Suprapubic skin (tissue), 4 donors: ENCODE results near the gene IFFO2. TPM values are rescaled to one million over a fixed set of nuclear protein-coding genes. Genes with fewer than 3 reads are reported as not detected.

Source experiments
- DNase-seq, 2 donors: peaks; one replicate each; pipeline ENCODE4 v3.0.0-alpha.2; 2019; ENCODE audit warnings: low spot score in 2 of 2
- H3K27ac ChIP-seq: fragments of 200-600 bp; sonication (generic); one replicate; pipeline ENCODE4 v1.5.1; 2019
- H3K27me3 ChIP-seq: fragments of 200-600 bp; sonication (generic); one replicate; pipeline ENCODE4 v1.5.1; 2019
- H3K36me3 ChIP-seq: fragments of 200-600 bp; sonication (generic); one replicate; pipeline ENCODE4 v1.5.1; 2019
- H3K4me1 ChIP-seq: fragments of 200-600 bp; sonication (generic); one replicate; pipeline ENCODE4 v1.5.1; 2019
- H3K4me3 ChIP-seq: fragments of 200-600 bp; sonication (generic); one replicate; pipeline ENCODE4 v1.5.1; 2019; ENCODE audit warnings: mild to moderate bottlenecking
- H3K9me3 ChIP-seq: fragments of 200-600 bp; sonication (generic); one replicate; pipeline ENCODE4 v1.5.1; 2019
- EP300 ChIP-seq: sonication (generic); formaldehyde crosslinking; IDR thresholded peaks from one replicate; pipeline ENCODE4 v1.6.1; 2017; ENCODE audit warnings: antibody characterized with exemption
- POLR2A ChIP-seq, 2 donors: fragments of 450-650 bp; IDR thresholded peaks; one replicate each; pipeline ENCODE4 v1.6.1; 2017; ENCODE audit warnings: antibody characterized with exemption in 2 of 2, mild to moderate bottlenecking in 2 of 2, moderate library complexity in 2 of 2
- POLR2AphosphoS5 ChIP-seq, 3 donors: sonication (generic); formaldehyde crosslinking; IDR thresholded peaks; one replicate each; pipeline ENCODE4 v1.6.1; 2017; ENCODE audit warnings: antibody characterized with exemption in 3 of 3
- WGBS: methylation state at CpG from one replicate; pipeline ENCODE4 v1.1.5; 2018; 5-methylcytosine and 5-hydroxymethylcytosine counted together
- total RNA-seq, 4 donors: library from RNA; depleted of rRNA; stranded (reverse); fragments of >200 nt; gene quantifications; one replicate each; pipeline ENCODE4 v1.1.0, GENCODE V29; 2016
- TF ChIP-seq, protein P1 (sequence below), 2 donors: fragments of 200-600 bp in 1 of 2; fragments of 450-650 bp in 1 of 2; sonication (generic) in 1 of 2; IDR thresholded peaks; one replicate each; pipeline ENCODE4 v1.5.1; 2016 to 2019; ENCODE audit warnings: antibody characterized with exemption in 2 of 2, mild to moderate bottlenecking in 1 of 2, moderate library complexity in 1 of 2

IFFO2 gene
- total RNA-seq, 4 donors from 2014 or later = 327 to 569 (median 449) TPM

GRCh38 chr1:18919197-18919905 is 37.1 kb downstream of the IFFO2 start:
- no peak for DNase-seq
- H3K4me3 ChIP-seq = no peak overlapping the region
- H3K27ac ChIP-seq = no peak overlapping the region
- TF ChIP-seq, protein P1, sequence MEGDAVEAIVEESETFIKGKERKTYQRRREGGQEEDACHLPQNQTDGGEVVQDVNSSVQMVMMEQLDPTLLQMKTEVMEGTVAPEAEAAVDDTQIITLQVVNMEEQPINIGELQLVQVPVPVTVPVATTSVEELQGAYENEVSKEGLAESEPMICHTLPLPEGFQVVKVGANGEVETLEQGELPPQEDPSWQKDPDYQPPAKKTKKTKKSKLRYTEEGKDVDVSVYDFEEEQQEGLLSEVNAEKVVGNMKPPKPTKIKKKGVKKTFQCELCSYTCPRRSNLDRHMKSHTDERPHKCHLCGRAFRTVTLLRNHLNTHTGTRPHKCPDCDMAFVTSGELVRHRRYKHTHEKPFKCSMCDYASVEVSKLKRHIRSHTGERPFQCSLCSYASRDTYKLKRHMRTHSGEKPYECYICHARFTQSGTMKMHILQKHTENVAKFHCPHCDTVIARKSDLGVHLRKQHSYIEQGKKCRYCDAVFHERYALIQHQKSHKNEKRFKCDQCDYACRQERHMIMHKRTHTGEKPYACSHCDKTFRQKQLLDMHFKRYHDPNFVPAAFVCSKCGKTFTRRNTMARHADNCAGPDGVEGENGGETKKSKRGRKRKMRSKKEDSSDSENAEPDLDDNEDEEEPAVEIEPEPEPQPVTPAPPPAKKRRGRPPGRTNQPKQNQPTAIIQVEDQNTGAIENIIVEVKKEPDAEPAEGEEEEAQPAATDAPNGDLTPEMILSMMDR (IDR thresholded peaks at IDR 0.05) = no peak
- TF ChIP-seq POLR2AphosphoS5 (IDR thresholded peaks at IDR 0.05) = no peak
- TF ChIP-seq POLR2A (IDR thresholded peaks at IDR 0.05) = no peak
- TF ChIP-seq EP300 = no peak
- peaks cover 60% of the 10 kb centered on the region for H3K36me3 ChIP-seq
- H3K4me1 ChIP-seq = peaks cover 42% of the 10 kb centered on the region
- WGBS = 80% methylated on average over 28 of the region's 31 CpGs
- H3K9me3 ChIP-seq = no peaks in the 10 kb centered on the region
- H3K27me3 ChIP-seq = no peaks in the 10 kb centered on the region

DNA sequence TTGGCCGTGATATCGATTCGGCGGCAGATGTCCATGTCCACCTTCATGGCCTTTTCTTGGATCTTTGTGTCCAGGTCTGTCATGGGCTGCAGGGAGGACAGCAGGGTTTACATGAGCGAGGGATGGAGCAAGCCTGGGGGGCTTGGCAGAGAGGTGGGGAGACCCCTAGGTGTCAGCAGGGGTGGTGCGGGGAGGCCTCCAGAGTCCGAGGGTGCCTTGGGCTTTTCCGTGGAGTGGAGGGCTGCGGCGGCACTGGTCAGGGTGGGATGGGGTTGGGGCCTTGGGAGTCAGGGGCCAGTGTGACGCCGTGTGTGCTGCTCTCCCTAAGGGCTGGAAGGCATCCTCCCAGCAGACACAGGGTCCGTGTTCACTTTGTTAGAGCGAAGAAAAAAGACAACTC is 38.1 kb downstream of the IFFO2 start:
- Histone ChIP-seq H3K27ac (no peak overlapping the region), H3K27me3 (no peaks in the 10 kb centered on the region), H3K9me3 (no peaks in the 10 kb centered on the region), H3K4me3 (no peak overlapping the region), H3K4me1 (peaks cover 37% of the 10 kb centered on the region), H3K36me3 (peaks cover 67% of the 10 kb centered on the region)
- 93% methylated on average over 9 of the region's 14 CpGs for WGBS
- TF ChIP-seq, protein P1 (IDR thresholded peaks at IDR 0.05) = no peak
- TF ChIP-seq EP300 = no peak
- TF ChIP-seq POLR2AphosphoS5 (IDR thresholded peaks at IDR 0.05) = no peak
- TF ChIP-seq POLR2A (IDR thresholded peaks at IDR 0.05) = no peak
- DNase-seq = no peak

DNA sequence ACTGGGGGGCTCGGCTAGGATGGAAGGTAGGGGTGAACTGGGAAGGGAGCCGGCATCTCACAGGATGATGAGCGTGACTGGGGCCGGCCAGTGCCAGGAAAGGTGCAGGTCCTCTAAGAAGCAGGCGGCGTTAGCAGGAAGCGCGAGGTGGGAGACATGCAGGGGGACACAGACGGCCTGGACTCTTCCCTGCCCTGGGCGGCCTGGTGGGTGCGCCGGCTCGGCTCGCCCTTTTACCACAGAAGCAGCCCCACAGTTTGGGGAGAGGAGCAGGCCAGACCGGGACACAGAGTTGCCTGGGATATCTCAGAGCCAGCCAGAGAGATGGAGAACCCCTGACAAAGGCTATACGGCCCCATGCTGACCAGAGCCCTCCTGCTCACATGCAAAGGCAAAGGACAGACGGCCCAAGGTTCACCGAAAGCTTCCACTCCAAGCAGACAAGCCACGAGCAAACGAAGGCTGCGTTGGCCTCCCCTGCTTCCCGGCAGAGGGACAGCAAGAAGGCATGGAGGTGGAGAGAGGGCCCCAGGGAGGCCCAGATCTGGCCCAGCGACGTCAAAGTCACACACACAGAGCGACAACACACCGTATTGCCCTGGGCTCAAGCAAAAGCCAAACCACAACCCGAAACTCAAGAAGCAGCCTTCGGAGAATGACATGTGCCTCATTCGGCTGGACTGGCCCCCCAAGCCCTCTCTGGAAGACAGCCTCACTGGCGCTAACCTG is 39.2 kb downstream of the IFFO2 start:
- Histone ChIP-seq H3K4me3 (no peak overlapping the region), H3K27ac (no peak overlapping the region), H3K36me3 (peaks cover 76% of the 10 kb centered on the region), H3K9me3 (no peaks in the 10 kb centered on the region), H3K4me1 (peaks cover 33% of the 10 kb centered on the region), H3K27me3 (no peaks in the 10 kb centered on the region)
- TF ChIP-seq POLR2AphosphoS5 (IDR thresholded peaks at IDR 0.05) (no peak), EP300 (no peak), POLR2A (IDR thresholded peaks at IDR 0.05) (no peak)
- TF ChIP-seq, protein P1 (IDR thresholded peaks at IDR 0.05) = no peak
- WGBS = 85% methylated on average over 20 of the region's 30 CpGs
- no peak for DNase-seq

DNA sequence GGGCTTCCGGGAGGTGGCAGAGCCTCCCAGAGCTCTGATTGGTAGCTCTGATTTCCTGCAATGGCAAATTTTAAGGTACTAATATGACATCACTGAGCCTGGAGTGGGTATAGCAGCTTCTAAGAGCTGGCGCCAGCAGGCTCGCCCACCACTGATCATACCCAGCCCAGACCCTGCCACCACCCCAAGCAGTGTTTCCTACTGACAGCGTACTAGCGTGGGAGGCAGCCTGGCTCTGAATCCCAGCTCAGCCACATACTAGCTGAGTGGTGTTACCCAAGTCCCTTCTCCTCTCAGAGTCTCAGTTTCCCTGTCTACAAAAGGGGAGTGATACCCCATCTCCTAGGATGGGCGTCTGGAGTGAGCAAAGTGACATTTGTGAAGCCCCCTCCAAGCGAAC is 41.1 kb downstream of the IFFO2 start:
- Histone ChIP-seq H3K27ac (no peak overlapping the region), H3K27me3 (no peaks in the 10 kb centered on the region), H3K4me3 (no peak overlapping the region), H3K9me3 (no peaks in the 10 kb centered on the region), H3K36me3 (peaks cover 89% of the 10 kb centered on the region), H3K4me1 (peaks cover 22% of the 10 kb centered on the region)
- TF ChIP-seq, protein P1 (IDR thresholded peaks at IDR 0.05) = no peak
- no peak for TF ChIP-seq POLR2A (IDR thresholded peaks at IDR 0.05)
- no peak for TF ChIP-seq POLR2AphosphoS5 (IDR thresholded peaks at IDR 0.05)
- TF ChIP-seq EP300 = no peak
- WGBS = 97% methylated on average over 4 of the region's 7 CpGs
- no peak for DNase-seq

DNA sequence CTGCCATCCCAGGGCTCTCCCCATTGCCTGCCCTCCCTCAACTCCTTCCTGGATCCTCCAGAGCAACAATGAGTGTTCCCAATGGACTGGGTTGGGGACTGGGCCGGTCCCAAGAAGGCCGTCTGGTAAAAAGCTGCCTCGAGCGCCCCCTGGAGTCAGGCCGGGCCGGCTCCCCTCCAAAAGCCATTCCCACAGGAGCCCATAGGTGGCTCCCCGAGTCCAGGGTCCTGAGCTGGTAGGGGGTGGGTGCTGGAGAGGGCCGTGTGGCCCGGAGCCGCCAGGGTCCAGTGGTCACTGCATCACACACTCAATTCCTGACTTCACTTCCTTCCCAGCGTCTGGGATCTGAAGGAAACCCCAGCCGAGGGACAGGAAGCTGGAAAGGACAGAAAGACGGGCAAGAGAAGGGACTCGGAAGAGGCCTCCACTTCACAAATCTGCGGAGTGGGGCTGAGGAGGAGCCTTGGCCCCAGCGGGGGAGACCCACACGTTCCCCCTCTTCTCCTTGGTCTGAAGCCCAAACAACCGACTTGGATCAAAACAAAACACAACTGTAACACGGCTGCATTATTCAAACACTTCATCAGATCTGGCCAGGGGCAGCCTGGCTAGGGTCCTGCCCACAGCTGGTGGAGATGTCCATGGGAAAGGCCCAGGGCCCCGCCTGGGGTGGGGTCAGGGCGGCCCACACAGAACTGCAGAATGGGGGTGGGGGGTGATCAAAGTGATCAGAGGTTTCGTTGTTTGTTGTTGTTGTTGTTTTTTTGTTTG is 43.2 kb downstream of the IFFO2 start:
- peak; percentile 89 to 90 for DNase-seq
- H3K4me3 ChIP-seq = no peak overlapping the region
- 29% methylated on average over 22 of the region's 22 CpGs for WGBS

More for the DNA sequence above, 43.2 kb downstream of the IFFO2 start:
- H3K27me3 ChIP-seq = no peaks in the 10 kb centered on the region
- H3K9me3 ChIP-seq = no peaks in the 10 kb centered on the region
- H3K36me3 ChIP-seq = peaks cover 92% of the 10 kb centered on the region
- peak overlapping the region; percentile 31 for H3K27ac ChIP-seq
- no peak for TF ChIP-seq POLR2A (IDR thresholded peaks at IDR 0.05)
- no peak for TF ChIP-seq EP300
- TF ChIP-seq, protein P1 (IDR thresholded peaks at IDR 0.05) = peak; percentile 83 to 91
- no peak for TF ChIP-seq POLR2AphosphoS5 (IDR thresholded peaks at IDR 0.05)
- H3K4me1 ChIP-seq = peaks cover 19% of the 10 kb centered on the region
